GM21737 (cell line): ENCODE measurements around the gene ENDOD1.
"Not testable (repeated sequence)": the region's sequence is repeated elsewhere in the genome, so short reads cannot be mapped to it uniquely, and the experiment has no call there.

Experiments used
- ATAC-seq: cut with Tn5 transposase; IDR thresholded peaks from one replicate; pipeline ENCODE4 v1.9.1; 2021; ENCODE audit warnings: mild to moderate bottlenecking, moderate library complexity; ENCODE audit not compliant: unreplicated experiment

Gene ENDOD1

DNA sequence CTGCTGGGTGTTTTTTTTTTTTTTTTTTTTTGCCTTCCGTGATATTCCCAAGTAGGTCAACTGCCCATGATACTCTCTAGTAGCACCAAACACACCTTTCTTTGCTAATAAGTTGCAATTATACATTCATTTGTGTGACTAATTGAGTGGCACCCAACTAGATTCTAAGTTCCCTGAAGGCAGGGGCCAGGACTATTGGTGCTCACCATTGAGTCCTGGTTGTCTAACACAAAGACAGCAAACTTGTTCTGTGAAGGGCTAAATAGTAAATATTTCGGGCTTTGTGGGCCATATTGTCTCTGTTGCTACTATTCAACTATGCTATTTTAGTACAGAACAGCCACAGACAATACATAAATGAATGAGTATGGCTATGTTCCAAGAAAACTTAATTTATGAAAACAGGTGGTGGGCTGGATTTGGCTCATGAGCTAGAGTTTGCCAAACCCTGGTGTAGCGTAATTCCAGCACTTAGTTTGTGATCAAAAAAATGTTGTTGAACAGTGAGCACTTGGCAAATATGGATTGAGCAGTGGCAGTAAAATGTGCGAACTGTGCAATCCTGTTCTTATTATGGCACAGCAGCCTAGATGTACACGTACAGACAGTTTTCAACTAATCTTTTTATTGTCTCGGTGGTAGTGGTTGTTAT is 11.3 kb downstream of the ENDOD1 start:
- no peak for ATAC-seq

DNA sequence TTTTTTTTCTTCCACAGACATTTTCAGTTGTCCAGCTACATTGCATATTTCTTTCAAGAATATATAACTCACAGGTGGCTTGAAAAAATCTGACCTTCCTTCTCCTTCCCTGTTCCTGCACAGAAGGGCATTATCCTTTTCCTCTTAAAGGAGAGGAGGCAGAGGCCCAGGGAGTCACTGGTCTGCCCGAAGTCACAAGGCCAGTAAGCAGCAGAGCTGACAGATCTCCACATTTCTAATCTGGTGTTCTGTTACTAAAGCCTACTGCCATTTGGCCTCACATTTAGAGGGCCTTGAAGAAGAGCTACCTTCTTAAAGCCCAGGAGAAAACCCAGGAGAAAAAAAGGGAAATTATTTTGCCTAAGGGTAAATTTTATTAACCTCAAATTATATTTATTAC is 12.3 kb downstream of the ENDOD1 start:
- no peak for ATAC-seq

- ATAC-seq, result no peak
Measured at GRCh38 chr11:95102733-95103132, 13.1 kb downstream of the ENDOD1 start.

DNA sequence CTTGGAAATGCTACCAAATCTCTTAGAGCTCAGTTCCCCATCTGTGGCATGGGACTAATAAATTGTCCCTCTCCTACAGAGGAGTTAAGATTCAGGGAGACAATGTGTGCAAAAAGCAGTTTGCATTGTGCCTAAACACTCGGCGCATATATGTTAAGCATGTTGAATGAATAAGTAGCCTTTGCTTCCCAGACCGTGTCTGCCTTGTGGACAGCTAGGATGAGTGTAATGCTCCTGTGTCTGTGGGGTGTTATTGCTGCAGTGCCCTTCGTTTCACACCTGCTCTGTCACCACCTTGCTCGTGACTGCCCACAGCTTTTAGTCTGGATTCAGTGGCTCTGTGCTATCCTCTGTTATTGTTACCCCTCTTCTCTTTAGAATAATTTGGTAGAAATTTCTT is 14.1 kb downstream of the ENDOD1 start:
- no peak for ATAC-seq

DNA sequence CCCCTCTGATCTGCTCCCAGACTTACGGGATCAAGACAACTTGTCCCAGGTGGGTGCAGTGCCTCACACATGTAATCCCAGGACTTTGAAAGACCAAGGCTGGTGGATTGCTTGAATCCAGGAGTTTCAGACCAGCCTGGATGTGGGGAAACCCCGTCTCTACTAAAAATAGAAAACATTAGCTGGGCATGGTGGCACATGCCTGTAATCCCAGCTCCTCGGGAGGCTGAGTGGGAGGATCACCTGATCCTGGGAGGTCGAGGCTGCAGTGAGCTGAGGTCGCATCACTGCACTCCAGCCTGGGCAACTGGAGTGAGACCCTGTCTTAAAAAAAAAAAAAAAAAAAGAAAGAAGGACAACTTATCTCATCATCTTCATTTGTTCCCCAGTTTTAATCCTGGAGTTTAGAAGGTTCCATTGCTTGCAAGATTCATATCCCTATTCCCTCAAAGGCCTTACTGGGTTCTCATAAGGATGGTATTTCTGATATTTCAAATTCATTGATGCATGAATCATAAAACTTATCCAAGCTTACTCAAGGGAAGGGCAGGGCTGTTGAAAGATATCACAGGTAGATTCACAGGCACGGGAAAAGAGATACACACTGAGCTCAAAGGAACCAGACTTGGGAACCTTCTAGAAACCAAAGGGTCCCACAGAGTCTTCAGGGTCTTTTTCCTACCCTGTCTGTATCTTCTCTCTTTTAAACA is 14.6 kb downstream of the ENDOD1 start:
- ATAC-seq, result no peak

DNA sequence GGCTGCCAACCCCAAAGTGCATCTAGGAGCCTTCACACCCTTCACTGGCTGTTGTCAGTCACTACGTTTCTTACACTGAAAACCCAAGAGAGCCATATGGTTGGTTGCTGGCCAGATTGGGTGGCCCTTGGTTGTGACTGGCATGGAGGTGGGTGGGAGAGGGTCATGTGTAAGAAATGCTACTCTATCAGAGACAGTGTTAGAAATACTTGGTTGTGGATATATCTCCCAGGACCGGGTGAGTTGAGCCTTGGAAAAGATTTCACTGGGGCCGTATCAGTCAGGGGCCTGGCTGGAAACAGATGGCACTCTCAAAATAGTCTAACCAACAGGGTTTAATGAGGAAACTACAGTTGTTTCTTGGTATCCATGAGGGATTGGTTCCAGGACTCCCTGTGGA is 15.2 kb downstream of the ENDOD1 start:
- ATAC-seq, result no peak

DNA sequence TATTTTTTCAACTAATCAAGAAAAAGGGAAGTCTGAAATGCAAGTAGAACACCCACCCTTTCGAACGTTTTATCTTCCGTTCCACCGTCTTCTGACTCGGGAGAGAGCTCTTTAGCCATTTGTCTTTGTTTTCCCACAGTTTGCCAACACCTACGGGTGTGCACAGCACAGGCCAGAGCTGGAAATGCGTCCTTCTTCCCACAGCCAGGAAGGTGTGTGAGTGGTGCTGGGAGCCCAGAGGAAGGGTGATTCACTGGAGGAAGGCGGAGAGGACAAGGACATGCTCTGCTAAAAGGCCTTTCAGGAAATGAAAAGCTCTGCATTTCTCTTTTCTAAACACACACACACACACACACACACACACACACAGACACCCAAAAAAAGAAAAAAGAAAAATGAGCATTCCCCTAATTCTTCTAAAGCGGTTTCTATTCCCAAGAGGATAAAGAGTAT is 18.5 kb downstream of the ENDOD1 start:
- ATAC-seq, result no peak

DNA sequence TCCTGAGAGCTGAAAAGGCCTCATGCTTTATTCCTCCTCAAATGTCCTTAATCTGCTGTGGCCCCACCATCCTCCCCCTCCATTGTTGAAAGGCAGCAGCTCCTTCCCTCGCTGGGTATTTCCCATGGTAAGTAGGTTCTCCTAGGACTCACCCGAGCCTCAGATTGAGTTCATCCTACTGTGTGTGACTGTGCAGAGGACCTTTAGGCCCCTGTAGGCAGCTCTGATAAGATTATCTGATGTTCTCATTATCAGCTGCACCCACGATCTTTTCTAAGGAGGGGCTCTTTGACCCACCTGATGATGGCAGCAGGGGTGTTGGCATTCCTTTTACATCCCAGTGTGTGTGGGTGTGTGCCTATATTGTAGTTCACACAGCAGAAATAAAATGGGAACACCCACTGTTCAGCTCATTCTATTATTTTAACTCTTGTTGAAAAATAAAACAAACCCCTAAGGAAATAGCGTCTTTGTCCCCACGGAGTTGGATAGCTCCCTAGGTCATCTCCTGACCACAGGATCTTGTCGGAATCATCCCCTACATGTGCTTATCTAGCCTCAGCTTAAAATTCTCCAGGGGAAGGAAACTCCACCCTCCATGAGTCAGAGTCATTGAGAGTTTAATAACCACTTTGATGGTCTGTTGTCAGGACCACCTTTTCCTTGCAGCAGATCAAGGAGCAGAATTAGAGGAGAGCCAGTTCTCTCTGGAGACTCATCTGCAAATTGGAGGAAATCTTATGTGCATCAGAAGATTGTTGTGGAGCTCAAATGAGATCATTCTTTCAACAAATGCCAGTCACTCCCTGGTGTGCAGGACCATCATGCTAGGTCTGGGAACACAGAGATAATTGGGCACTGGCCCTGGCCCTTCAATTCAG is 19.3 kb downstream of the ENDOD1 start:
- ATAC-seq, result no peak

DNA sequence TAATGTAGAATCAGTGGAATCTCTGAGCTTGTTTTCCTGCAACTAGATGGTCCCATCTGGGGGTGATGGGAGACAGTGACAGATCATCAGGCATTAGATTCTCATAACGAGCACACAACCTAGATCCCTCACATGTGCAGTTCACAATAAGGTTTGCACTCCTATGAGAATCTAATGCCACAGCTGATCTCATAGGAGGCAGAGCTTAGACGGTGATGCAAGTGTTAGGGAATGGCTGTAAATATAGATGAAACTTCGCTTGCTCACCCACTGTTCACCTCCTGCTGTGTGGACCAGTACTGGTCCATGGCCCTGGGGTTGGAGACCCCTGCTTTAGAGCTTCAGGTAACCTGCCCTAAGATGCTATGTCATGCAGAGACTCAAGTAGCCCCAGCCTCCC is 21.8 kb downstream of the ENDOD1 start:
- not testable (repeated sequence) for ATAC-seq

DNA sequence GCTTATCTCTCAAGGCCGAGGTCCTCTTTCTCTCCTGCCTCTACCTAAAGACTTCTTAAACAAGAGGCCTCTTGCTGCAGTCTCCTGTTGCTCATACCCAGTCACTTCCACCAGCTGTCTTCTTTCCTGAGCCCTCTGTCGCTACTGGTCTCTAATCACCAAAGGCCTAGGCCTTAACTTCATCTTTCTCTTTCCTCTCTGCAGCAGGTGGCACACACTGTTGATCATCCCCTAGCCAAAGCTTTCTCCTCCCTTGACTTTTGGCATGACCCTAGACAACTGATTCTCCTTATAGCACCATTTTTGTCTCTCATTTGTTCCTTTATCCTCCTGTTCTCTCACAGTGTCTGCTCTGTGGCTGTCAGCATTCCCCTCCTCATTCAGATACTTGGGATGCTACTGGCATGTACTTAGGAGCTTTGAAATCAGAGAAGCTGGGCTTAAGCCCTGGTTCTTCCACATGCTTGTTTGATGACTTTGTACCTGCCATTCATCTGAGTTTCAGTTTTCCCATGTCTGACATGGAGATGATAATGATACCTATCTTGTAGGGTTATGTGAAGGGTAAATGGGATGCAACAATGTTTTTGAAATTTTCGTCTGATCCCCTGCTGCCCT is 22.4 kb downstream of the ENDOD1 start:
- ATAC-seq, result no peak

GRCh38 chr11:95115597-95115996 is 26.0 kb downstream of the ENDOD1 start:
- no peak for ATAC-seq

DNA sequence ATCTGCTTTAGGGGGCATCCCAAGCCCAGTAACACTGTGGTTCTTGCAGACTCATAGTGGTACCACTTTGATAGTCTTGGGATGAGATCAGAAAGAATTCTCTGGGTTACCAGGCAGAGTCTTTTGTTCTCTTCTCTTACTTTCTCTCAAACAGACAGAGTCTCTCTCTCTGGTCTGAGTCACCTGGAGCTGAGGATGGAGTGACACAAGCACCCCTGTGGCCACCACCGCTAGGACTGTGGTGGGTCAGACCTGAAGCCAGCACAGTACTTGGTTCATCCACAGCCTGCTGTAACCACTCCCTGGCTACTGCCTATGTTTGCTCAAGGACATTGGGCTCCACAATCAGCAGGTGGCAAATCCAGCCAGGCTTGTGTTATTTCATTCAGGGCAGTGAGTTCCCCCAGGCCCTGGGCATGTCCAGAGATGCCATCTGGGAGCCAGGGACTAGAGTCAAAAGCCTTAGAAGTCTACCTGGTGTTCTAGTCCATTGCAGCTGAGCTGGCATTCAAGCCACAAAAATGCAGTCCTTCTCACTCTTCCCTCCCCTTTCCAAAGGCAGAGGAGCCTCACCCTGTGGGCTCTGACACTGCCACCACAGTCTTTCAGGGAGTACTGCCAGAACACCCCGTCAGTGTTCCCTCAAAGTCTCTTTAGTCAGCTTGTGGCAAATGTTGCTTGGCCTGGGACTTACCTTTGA is 29.9 kb downstream of the ENDOD1 start:
- no peak for ATAC-seq

- no peak for ATAC-seq
Measured at GRCh38 chr11:95121698-95122097, 32.1 kb downstream of the ENDOD1 start.

GRCh38 chr11:95123556-95123955 is 33.9 kb downstream of the ENDOD1 start:
- ATAC-seq, result no peak

- ATAC-seq, result no peak
Measured at GRCh38 chr11:95128602-95129001, 39.0 kb downstream of the ENDOD1 start.

DNA sequence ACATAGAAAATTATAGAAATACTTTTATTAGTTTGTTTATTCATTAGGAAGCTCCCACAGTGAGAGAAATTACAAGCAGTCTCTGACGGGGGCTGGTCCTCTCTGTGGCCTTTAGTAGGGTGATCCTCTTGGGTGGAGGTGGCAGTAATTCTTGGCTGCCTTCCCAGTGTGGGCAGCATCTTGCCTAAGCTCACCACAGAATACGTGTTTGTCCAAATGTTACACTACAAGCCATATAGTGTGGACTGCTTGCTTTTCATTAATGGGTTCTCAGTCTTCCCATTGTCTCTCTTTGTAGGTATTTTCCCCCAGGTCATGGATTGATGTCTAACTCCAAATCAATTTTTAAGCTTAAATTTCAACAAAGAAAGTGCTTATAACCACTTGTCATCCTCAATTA is 43.3 kb downstream of the ENDOD1 start:
- ATAC-seq, result no peak

DNA sequence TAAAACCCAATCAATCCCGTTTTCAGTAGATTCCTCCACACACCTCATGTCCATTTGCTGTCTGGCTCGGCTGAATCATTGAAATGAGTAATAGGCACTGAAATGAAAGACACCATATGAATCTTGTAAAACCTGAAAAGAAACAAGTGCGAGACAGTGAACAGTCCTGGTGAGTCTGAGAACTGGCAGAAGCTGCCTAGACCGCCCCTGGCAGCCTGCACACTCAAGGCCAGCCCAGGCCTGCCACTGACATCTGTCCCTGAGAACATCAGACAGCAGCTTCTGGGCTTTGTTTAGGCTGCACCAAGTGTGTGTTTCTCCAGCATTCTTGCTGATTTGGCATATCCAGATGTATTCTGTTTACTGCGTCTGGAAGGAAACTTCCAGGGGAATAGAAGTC is 44.8 kb downstream of the ENDOD1 start:
- no peak for ATAC-seq

- no peak for ATAC-seq
Measured at GRCh38 chr11:95135155-95135554, 45.5 kb downstream of the ENDOD1 start.

- ATAC-seq, result no peak
Measured at GRCh38 chr11:95135880-95136279, 46.2 kb downstream of the ENDOD1 start.

DNA sequence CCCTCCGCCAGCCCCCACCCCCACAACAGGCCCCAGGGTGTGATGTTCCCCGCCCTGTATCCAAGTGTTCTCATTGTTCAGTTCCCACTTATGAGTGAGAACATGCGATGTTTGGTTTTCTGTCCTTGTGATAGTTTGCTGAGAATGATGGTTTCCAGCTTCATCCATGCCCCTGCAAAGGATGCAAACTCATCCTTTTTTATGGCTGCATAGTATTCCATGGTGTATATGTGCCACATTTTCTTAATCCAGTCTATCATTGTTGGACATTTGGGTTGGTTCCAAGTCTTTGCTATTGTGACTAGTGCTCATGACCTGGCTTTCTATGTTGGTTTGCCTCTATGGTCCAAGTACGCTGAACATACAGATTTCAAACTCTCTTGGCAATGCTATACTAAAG is 47.1 kb downstream of the ENDOD1 start:
- ATAC-seq, result not testable (repeated sequence)

GRCh38 chr11:95137299-95137698 is 47.7 kb downstream of the ENDOD1 start:
- no peak for ATAC-seq
